H1 (cell line): ENCODE measurements around the gene NR1I3.

Source experiments
- EGR1 ChIP-seq: IDR thresholded peaks from 2 replicates; pipeline ENCODE4 v1.6.1; 2011; ENCODE audit warnings: low read depth, low read length, borderline replicate concordance
- JUND ChIP-seq: IDR thresholded peaks from 2 replicates; pipeline ENCODE4 v1.6.1; 2011; ENCODE audit warnings: mild to moderate bottlenecking, improper control_type of control experiment, low read length
- KDM5A ChIP-seq: fragments of 200-600 bp; IDR thresholded peaks from 2 replicates; pipeline ENCODE4 v1.7.1; 2012; ENCODE audit warnings: mild to moderate bottlenecking, low read length, inconsistent platforms, mixed read lengths
- TF ChIP-seq, protein P1 (sequence below), 3 experiments: IDR thresholded peaks; 1 replicate in 2 of 3; 2 replicates in 1 of 3; pipeline versions ENCODE4 v1.5.1 to v1.6.1; 2011; ENCODE audit warnings: low read length in 3 of 3, mild to moderate bottlenecking in 3 of 3, inconsistent platforms in 2 of 3, low read depth in 1 of 3, moderate library complexity in 1 of 3; ENCODE audit not compliant: insufficient read depth in 1 of 3; ENCODE audit errors: control extremely low read depth in 1 of 3

DNA sequence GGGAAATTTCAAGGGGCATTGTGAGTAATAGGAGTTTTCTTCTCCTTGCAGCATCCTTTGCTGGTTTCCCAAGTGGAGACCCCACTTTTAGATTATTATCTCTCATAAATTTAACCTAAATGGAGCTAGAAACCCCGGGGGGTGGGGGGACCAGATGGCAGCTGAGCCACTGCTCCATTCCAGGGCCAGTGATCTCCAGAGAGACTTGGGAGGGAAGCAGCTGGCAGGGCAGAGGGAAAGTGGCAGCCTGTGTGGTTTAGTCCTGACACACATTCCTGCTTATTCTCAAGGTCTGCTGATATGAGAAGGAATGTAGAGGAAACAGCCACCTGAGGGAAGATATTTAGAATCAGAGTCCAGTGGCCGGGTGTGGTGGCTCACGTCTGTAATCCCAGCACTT lies 36.9 kb upstream of the NR1I3 start:
- TF ChIP-seq KDM5A (no peak), JUND (no peak), EGR1 (no peak)
- TF ChIP-seq, protein P1, sequence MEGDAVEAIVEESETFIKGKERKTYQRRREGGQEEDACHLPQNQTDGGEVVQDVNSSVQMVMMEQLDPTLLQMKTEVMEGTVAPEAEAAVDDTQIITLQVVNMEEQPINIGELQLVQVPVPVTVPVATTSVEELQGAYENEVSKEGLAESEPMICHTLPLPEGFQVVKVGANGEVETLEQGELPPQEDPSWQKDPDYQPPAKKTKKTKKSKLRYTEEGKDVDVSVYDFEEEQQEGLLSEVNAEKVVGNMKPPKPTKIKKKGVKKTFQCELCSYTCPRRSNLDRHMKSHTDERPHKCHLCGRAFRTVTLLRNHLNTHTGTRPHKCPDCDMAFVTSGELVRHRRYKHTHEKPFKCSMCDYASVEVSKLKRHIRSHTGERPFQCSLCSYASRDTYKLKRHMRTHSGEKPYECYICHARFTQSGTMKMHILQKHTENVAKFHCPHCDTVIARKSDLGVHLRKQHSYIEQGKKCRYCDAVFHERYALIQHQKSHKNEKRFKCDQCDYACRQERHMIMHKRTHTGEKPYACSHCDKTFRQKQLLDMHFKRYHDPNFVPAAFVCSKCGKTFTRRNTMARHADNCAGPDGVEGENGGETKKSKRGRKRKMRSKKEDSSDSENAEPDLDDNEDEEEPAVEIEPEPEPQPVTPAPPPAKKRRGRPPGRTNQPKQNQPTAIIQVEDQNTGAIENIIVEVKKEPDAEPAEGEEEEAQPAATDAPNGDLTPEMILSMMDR (IDR thresholded peaks at IDR 0.05; ENCODE audit: control extremely low read depth in 1 of 3, insufficient read depth in 1 of 3, low read depth in 1 of 3, low read length in 3 of 3) = no peak
